ENCODE results near the gene ZC3H6. TPM values are rescaled to one million over a fixed set of nuclear protein-coding genes. Genes with fewer than 3 reads are reported as not detected.
A peak's percentile ranks its signal among the peaks of the same experiment; 100 is the strongest.

The ZC3H6 gene
- total RNA-seq, 3 donors from 2014 or later, result 14.4 to 20.3 (median 18.2) TPM

DNA sequence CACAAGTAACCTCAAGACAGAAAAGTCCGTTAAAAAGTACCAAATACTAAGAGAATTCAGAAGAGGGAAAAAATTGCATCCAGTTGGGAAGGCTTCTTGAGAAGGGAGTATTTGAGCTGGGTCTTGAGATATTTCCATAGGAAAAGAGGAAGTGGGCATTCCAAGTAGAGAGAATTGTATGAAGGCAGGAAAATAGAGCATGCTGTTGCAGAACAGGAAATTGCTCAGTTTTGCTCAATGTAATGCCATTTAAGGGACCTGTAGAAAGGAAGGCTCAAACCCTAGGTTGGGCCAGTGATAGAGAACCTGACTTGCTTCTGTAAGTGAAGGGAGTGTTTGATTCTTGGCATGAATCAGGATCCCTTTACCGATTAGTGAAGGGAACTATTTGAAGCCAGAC is 19.5 kb upstream of the ZC3H6 start:
- Histone ChIP-seq H3K4me1 (peaks cover 0 to 6% of the 10 kb centered on the region in 2 donors), H3K27me3 (no peaks in the 10 kb centered on the region), H3K9me3 (no peaks in the 10 kb centered on the region), H3K36me3 (no peaks in the 10 kb centered on the region), H3K27ac (no peak overlapping the region), H3K4me3 (no peak overlapping the region)
- intact Hi-C loops (cut with DNase I; ENCODE audit: low total_unique reads), result no loop called here
- TF ChIP-seq POLR2A (IDR thresholded peaks at IDR 0.05) (no peak), POLR2AphosphoS5 (IDR thresholded peaks at IDR 0.05) (no peak)
- TF ChIP-seq, protein P1, sequence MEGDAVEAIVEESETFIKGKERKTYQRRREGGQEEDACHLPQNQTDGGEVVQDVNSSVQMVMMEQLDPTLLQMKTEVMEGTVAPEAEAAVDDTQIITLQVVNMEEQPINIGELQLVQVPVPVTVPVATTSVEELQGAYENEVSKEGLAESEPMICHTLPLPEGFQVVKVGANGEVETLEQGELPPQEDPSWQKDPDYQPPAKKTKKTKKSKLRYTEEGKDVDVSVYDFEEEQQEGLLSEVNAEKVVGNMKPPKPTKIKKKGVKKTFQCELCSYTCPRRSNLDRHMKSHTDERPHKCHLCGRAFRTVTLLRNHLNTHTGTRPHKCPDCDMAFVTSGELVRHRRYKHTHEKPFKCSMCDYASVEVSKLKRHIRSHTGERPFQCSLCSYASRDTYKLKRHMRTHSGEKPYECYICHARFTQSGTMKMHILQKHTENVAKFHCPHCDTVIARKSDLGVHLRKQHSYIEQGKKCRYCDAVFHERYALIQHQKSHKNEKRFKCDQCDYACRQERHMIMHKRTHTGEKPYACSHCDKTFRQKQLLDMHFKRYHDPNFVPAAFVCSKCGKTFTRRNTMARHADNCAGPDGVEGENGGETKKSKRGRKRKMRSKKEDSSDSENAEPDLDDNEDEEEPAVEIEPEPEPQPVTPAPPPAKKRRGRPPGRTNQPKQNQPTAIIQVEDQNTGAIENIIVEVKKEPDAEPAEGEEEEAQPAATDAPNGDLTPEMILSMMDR (IDR thresholded peaks at IDR 0.05), result no peak
- DNase-seq (ENCODE audit: low spot score in 2 of 2), result no peak

DNA sequence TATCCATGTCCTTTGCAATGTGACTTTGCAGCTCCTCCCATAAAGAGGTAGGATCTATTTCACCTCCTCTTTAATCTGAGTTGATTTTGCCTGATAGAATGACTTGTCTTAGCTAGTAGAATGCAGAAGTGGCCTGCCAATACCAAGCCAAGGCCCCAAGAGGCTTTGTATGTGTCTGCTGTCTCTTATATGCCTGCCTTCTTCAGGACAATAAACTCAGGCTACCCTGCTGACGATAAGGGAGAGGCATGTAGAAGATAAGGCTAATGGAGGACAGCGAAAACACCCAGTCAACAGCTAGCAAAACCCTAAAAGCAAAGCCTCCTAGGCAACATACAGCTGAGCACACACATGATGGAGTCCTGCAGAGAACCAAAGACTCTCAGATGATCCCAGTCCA is 18.7 kb upstream of the ZC3H6 start:
- no peak overlapping the region for H3K4me3 ChIP-seq
- H3K27me3 ChIP-seq, result no peaks in the 10 kb centered on the region
- intact Hi-C loops (cut with DNase I; ENCODE audit: low total_unique reads), result no loop called here
- H3K9me3 ChIP-seq, result no peaks in the 10 kb centered on the region
- DNase-seq (ENCODE audit: low spot score in 2 of 2), result no peak
- H3K27ac ChIP-seq, result no peak overlapping the region
- no peaks in the 10 kb centered on the region for H3K36me3 ChIP-seq
- TF ChIP-seq, protein P1 (IDR thresholded peaks at IDR 0.05), result no peak
- no peak for TF ChIP-seq POLR2A (IDR thresholded peaks at IDR 0.05)
- no peak for TF ChIP-seq POLR2AphosphoS5 (IDR thresholded peaks at IDR 0.05)
- peaks cover 0 to 6% of the 10 kb centered on the region in 2 donors for H3K4me1 ChIP-seq

DNA sequence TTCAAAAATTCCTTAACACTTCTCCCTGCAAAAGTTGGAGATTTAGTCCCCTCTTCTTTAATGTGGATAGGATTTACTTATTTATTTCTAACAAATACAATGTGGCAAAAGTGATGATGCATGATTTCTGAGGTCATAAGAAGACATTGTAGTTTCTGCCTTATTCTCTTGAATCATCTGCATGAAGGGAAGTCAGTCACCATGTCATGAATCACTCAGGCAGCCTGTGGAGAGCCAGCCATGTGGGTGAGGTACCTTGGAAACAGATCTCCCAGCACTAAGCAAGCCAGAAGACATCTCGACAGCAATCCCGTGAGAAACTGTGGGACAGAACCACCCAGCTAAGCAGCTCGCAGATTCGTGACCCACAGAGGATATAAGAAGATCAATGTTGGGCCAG is 17.8 kb upstream of the ZC3H6 start:
- no peak for DNase-seq (ENCODE audit: low spot score in 2 of 2)
- Histone ChIP-seq H3K27me3 (no peaks in the 10 kb centered on the region), H3K4me1 (peaks cover 0 to 6% of the 10 kb centered on the region in 2 donors), H3K27ac (no peak overlapping the region), H3K4me3 (no peak overlapping the region), H3K9me3 (peaks cover 0 to 2% of the 10 kb centered on the region in 2 donors), H3K36me3 (no peaks in the 10 kb centered on the region)
- no peak for TF ChIP-seq POLR2A (IDR thresholded peaks at IDR 0.05)
- no peak for TF ChIP-seq POLR2AphosphoS5 (IDR thresholded peaks at IDR 0.05)
- TF ChIP-seq, protein P1 (IDR thresholded peaks at IDR 0.05), result no peak
- intact Hi-C loops (cut with DNase I; ENCODE audit: low total_unique reads), result no loop called here

DNA sequence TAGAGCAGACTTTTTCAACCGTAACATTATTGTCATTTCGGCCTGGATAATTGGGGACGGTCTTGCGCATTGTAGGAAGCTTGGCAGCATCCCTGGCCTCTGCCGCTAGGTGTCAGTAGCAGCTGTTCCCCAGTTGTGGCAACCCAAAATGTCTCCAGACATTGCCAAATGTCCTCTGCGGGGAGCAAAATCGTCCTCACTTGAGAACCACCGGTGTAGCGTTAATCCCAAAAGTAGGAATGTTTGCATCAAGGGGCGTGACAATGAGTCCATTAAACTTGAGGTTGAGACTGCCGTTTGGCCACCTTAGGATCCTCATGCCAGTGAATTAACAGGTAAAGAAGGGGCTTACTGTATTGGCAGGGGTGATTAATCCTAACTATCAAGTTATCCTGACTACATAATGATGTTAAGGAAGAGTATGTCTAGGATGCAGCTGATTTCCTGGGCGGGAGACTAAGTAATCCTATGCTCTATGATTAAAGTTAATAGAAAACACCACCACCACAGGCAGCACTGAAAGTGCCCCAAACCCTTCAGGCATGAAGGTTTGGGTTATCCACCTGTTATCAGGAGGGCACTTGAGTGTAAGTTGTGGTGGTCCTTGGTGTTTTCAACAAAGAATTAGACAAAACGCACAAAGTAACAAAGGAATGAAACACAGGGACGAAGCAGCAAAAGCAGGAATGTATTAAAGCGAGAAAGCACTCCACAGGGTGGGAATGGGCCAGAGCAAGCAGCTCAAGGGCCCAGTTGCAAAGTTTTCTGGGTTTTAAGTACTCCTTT is 15.7 kb upstream of the ZC3H6 start:
- no peak overlapping the region for H3K27ac ChIP-seq
- H3K27me3 ChIP-seq, result no peaks in the 10 kb centered on the region
- no peaks in the 10 kb centered on the region for H3K4me1 ChIP-seq
- H3K4me3 ChIP-seq, result peak overlapping the region in 2 of 3 donors; percentile 12 to 17
- TF ChIP-seq POLR2AphosphoS5 (IDR thresholded peaks at IDR 0.05) (peak in 2 of 3 donors; percentile 22 to 27), POLR2A (IDR thresholded peaks at IDR 0.05) (no peak)
- TF ChIP-seq, protein P1 (IDR thresholded peaks at IDR 0.05), result peak; percentile 73 to 92 (median 88)
- H3K36me3 ChIP-seq, result no peaks in the 10 kb centered on the region
- intact Hi-C loops (cut with DNase I; ENCODE audit: low total_unique reads), result loop anchor here (1.0 kb wide), 1 partner anchor 10 kb away; no protein-coding TSS in a partner anchor
- peak; percentile 62 to 84 for DNase-seq (ENCODE audit: low spot score in 2 of 2)
- H3K9me3 ChIP-seq, result peaks cover 0 to 5% of the 10 kb centered on the region in 2 donors

DNA sequence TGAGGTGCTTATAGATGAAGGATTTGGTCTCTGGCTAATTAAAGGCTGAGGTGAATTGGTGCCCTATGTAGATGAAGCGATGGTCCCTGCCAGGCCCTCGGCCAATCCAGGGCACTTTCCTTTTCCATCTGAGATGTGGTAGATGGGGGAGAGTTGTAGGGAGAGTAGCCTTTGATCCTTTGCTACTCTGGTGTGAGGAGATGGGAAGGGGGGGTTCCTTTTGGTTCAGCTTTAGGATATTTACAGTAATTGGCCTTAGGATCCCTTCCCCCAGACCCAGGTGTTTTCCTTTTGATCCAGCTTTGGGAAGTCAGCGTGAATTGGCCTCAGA is 15.1 kb upstream of the ZC3H6 start:
- peaks cover 0 to 5% of the 10 kb centered on the region in 2 donors for H3K9me3 ChIP-seq
- intact Hi-C loops (cut with DNase I; ENCODE audit: low total_unique reads), result no loop called here
- H3K36me3 ChIP-seq, result no peaks in the 10 kb centered on the region
- TF ChIP-seq POLR2A (IDR thresholded peaks at IDR 0.05) (no peak), POLR2AphosphoS5 (IDR thresholded peaks at IDR 0.05) (no peak)
- TF ChIP-seq, protein P1 (IDR thresholded peaks at IDR 0.05), result no peak
- H3K4me3 ChIP-seq, result no peak overlapping the region
- no peaks in the 10 kb centered on the region for H3K27me3 ChIP-seq
- H3K27ac ChIP-seq, result no peak overlapping the region
- DNase-seq (ENCODE audit: low spot score in 2 of 2), result no peak
- no peaks in the 10 kb centered on the region for H3K4me1 ChIP-seq

Data from breast epithelium (tissue), 4 donors.